IMR-90 (cell line): ENCODE measurements around the gene CATSPER1. TPM values are rescaled to one million over a fixed set of nuclear protein-coding genes. Genes with fewer than 3 reads are reported as not detected.

ENCODE experiments used
- ATAC-seq: fragments of 200-7000 bp; cut with Tn5 transposase; 2 replicates; pipeline ENCODE4 v1.9.1; 2020; ENCODE audit warnings: low read depth, mild to moderate bottlenecking, moderate library complexity
- BruUV-seq: library from RNA; stranded (reverse); fragments of 400-500 nt; replicated peaks from 2 replicates; lab custom pipeline; 2021; lab: Mats Ljungman, UMichigan
- CTCF ChIA-PET: fragments of 300-600 bp; formaldehyde crosslinking; extraction: SDS; loops from one replicate; lab custom pipeline; 2021; ENCODE audit warnings: antibody characterized with exemption; lab: Yijun Ruan, JAX
- POLR2A ChIA-PET: fragments of 300-600 bp; sonication (Branson Sonifier 250); formaldehyde crosslinking; loops from one replicate; lab custom pipeline; 2022; ENCODE audit warnings: antibody characterized with exemption; ENCODE audit not compliant: unreplicated experiment; lab: Charles Lee
- DNase-seq: peaks from one replicate; pipeline ENCODE4 v3.0.0; 2013
- H2AFZ ChIP-seq: replicated peaks from 2 replicates; pipeline ENCODE3; 2013; ENCODE audit warnings: low read length, mild to moderate bottlenecking; ENCODE audit not compliant: poor library complexity
- H2AK5ac ChIP-seq: 2 replicates; pipeline ENCODE4 v1.6.1; 2013; ENCODE audit warnings: low read depth, low read length, inconsistent platforms
- H2AK9ac ChIP-seq: replicated peaks from 2 replicates; pipeline ENCODE3; 2013; ENCODE audit warnings: mild to moderate bottlenecking, low read depth, low read length, moderate library complexity; ENCODE audit not compliant: poor library complexity
- H2BK120ac ChIP-seq: 2 replicates; pipeline ENCODE4 v1.6.1; 2013; ENCODE audit warnings: low read depth, low read length, inconsistent platforms
- H2BK15ac ChIP-seq: 3 replicates; pipeline ENCODE4 v1.6.1; 2013; ENCODE audit warnings: low read depth, low read length, inconsistent platforms
- H2BK20ac ChIP-seq: 2 replicates; pipeline ENCODE4 v1.6.1; 2013; ENCODE audit warnings: low read depth, mild to moderate bottlenecking, inconsistent platforms, low read length, moderate library complexity
- H2BK5ac ChIP-seq: 2 replicates; pipeline ENCODE4 v1.6.1; 2013; ENCODE audit warnings: mild to moderate bottlenecking, low read depth, low read length, inconsistent platforms; ENCODE audit not compliant: poor library complexity, severe bottlenecking
- H3K14ac ChIP-seq: replicated peaks from 2 replicates; pipeline ENCODE4 v1.6.1; 2013; ENCODE audit warnings: low read depth, low read length, inconsistent platforms
- H3K18ac ChIP-seq: 2 replicates; pipeline ENCODE4 v1.6.1; 2013; ENCODE audit warnings: low read depth, low read length, control low read depth
- H3K23ac ChIP-seq: 2 replicates; pipeline ENCODE4 v1.6.1; 2013; ENCODE audit warnings: low read depth, low read length, inconsistent platforms
- H3K27ac ChIP-seq: 2 replicates; pipeline ENCODE4 v1.5.1; 2013; ENCODE audit warnings: mild to moderate bottlenecking, control low read depth, low read length; ENCODE audit not compliant: insufficient read depth
- H3K27me3 ChIP-seq: 2 replicates; pipeline ENCODE4 v1.6.1; 2013; ENCODE audit warnings: low read length; ENCODE audit not compliant: control insufficient read depth, insufficient read depth
- H3K36me3 ChIP-seq: 2 replicates; pipeline ENCODE4 v1.6.1; 2013; ENCODE audit warnings: low read length, mixed read lengths; ENCODE audit not compliant: control insufficient read depth, insufficient read depth
- H3K4ac ChIP-seq: 2 replicates; pipeline ENCODE4 v1.6.1; 2013; ENCODE audit warnings: low read depth, low read length, inconsistent platforms
- H3K4me1 ChIP-seq: 2 replicates; pipeline ENCODE4 v1.6.1; 2013; ENCODE audit warnings: low read length, mixed read lengths; ENCODE audit not compliant: control insufficient read depth, insufficient read depth
- H3K4me2 ChIP-seq: 2 replicates; pipeline ENCODE4 v1.6.1; 2013; ENCODE audit warnings: low read depth, mild to moderate bottlenecking, control low read depth, low read length, moderate library complexity
- H3K4me3 ChIP-seq: 2 replicates; pipeline ENCODE4 v1.5.1; 2013; ENCODE audit warnings: low read depth, mild to moderate bottlenecking, control low read depth, low read length, moderate library complexity; ENCODE audit not compliant: insufficient read depth
- H3K56ac ChIP-seq: 2 replicates; pipeline ENCODE4 v1.6.1; 2013; ENCODE audit warnings: low read length, inconsistent platforms; ENCODE audit not compliant: insufficient read depth; ENCODE audit errors: extremely low read depth
- H3K79me1 ChIP-seq, 2 experiments: 2 replicates each; pipeline ENCODE4 v1.6.1; 2013; ENCODE audit warnings: low read length in 2 of 2, inconsistent platforms in 1 of 2, low read depth in 1 of 2
- H3K9ac ChIP-seq: 2 replicates; pipeline ENCODE4 v1.6.1; 2013; ENCODE audit warnings: low read depth, low read length, control low read depth
- H3K9me1 ChIP-seq: 2 replicates; pipeline ENCODE4 v1.6.1; 2013; ENCODE audit warnings: low read length, inconsistent platforms; ENCODE audit not compliant: insufficient read depth
- H3K9me3 ChIP-seq: 2 replicates; pipeline ENCODE4 v1.6.1; 2013; ENCODE audit warnings: low read length; ENCODE audit not compliant: control insufficient read depth, insufficient read depth
- H4K20me1 ChIP-seq: 2 replicates; pipeline ENCODE4 v1.6.1; 2013; ENCODE audit warnings: low read length, inconsistent platforms; ENCODE audit not compliant: insufficient read depth
- H4K5ac ChIP-seq: 2 replicates; pipeline ENCODE4 v1.6.1; 2013; ENCODE audit warnings: mild to moderate bottlenecking, low read depth, low read length, control low read depth
- H4K8ac ChIP-seq, 2 experiments: 2 replicates each; pipeline ENCODE4 v1.6.1; 2013; ENCODE audit warnings: low read depth in 2 of 2, low read length in 2 of 2, control low read depth in 1 of 2, inconsistent platforms in 1 of 2
- H4K91ac ChIP-seq: 2 replicates; pipeline ENCODE4 v1.6.1; 2013; ENCODE audit warnings: low read depth, low read length, inconsistent platforms; ENCODE audit not compliant: insufficient read depth
- BHLHE40 ChIP-seq: fragments of 150-350 bp; IDR thresholded peaks from 2 replicates; pipeline ENCODE4 v1.6.1; 2016; ENCODE audit warnings: mild to moderate bottlenecking, low read depth, low read length
- CEBPB ChIP-seq: IDR thresholded peaks from 2 replicates; pipeline ENCODE4 v1.6.1; 2012; ENCODE audit warnings: low read depth, low read length, improper control_type of control experiment
- CHD1 ChIP-seq: IDR thresholded peaks from 2 replicates; pipeline ENCODE4 v1.6.1; 2012; ENCODE audit warnings: low read depth, low read length, improper control_type of control experiment
- FOS ChIP-seq: fragments of 150-350 bp; IDR thresholded peaks from 2 replicates; pipeline ENCODE4 v1.6.1; 2016; ENCODE audit warnings: low read depth, low read length
- MAFK ChIP-seq: IDR thresholded peaks from 2 replicates; pipeline ENCODE4 v1.6.1; 2012; ENCODE audit warnings: low read depth, low read length, improper control_type of control experiment
- MAZ ChIP-seq: IDR thresholded peaks from 2 replicates; pipeline ENCODE4 v1.6.1; 2012; ENCODE audit warnings: low read depth, mild to moderate bottlenecking, low read length, improper control_type of control experiment, moderate library complexity, borderline replicate concordance
- MXI1 ChIP-seq: IDR thresholded peaks from 2 replicates; pipeline ENCODE4 v1.6.1; 2012; ENCODE audit warnings: low read depth, mild to moderate bottlenecking, low read length, moderate library complexity, borderline replicate concordance
- NFE2L2 ChIP-seq: fragments of 150-350 bp; IDR thresholded peaks from 2 replicates; pipeline ENCODE4 v1.6.1; 2016; ENCODE audit warnings: low read depth, mild to moderate bottlenecking, low read length
- POLR2A ChIP-seq: IDR thresholded peaks from 2 replicates; pipeline ENCODE4 v1.6.1; 2012; ENCODE audit warnings: mild to moderate bottlenecking, low read depth, low read length
- RAD21 ChIP-seq: IDR thresholded peaks from 2 replicates; pipeline ENCODE4 v1.6.1; 2012; ENCODE audit warnings: low read length, improper control_type of control experiment
- RCOR1 ChIP-seq: IDR thresholded peaks from 2 replicates; pipeline ENCODE4 v1.6.1; 2012; ENCODE audit warnings: mild to moderate bottlenecking, low read length, improper control_type of control experiment; ENCODE audit not compliant: insufficient replicate concordance
- RFX5 ChIP-seq: IDR thresholded peaks from 2 replicates; pipeline ENCODE4 v1.8.0; 2012; ENCODE audit warnings: low read depth, mild to moderate bottlenecking, low read length, moderate library complexity
- SMC3 ChIP-seq: fragments of 150-350 bp; IDR thresholded peaks from 2 replicates; pipeline ENCODE4 v1.6.1; 2016; ENCODE audit warnings: low read depth, mild to moderate bottlenecking, antibody characterized with exemption, low read length, moderate library complexity
- WGBS, 2 experiments: methylation state at CpG; one replicate each; pipeline versions ENCODE4 v1.1.5 to v1.1.7; 2013; ENCODE audit warnings: missing lambda C conversion rate in 2 of 2; ENCODE audit not compliant: insufficient read length in 1 of 2; ENCODE audit errors: extremely low coverage in 2 of 2; 5-methylcytosine and 5-hydroxymethylcytosine counted together
- dilution Hi-C: fragments of 300-500 bp; cut with HindIII; formaldehyde crosslinking; loops from one replicate; pipeline ENCODE4 v1.14.3; 2018; ENCODE audit warnings: low sequenced_read_pairs; ENCODE audit not compliant: unreplicated experiment
- in situ Hi-C: fragments of 300-500 bp; cut with MboI; formaldehyde crosslinking; loops from 3 replicates; pipeline ENCODE4 v1.14.3; 2019; ENCODE audit warnings: low sequenced_read_pairs, inconsistent platforms, mixed read lengths
- intact Hi-C: fragments of 100-400 bp; cut with micrococcal nuclease; formaldehyde crosslinking; loops from 2 replicates; pipeline ENCODE4 v1.10.0; 2022
- polyA plus RNA-seq, 3 experiments: library from polyadenylated mRNA; depleted of rRNA; stranded (reverse); fragments of >200 nt; gene quantifications; 2 replicates each; pipeline ENCODE4 v1.2.3, GENCODE V29; 2012; ENCODE audit warnings: low replicate concordance in 1 of 3
- total RNA-seq: library from RNA; depleted of rRNA; stranded (reverse); fragments of >200 nt; gene quantifications from 2 replicates; pipeline ENCODE4 v1.2.3, GENCODE V29; 2012
- TF ChIP-seq, protein P1 (sequence below): fragments of 150-350 bp; IDR thresholded peaks from 2 replicates; pipeline ENCODE4 v1.6.1; 2016; ENCODE audit warnings: low read depth, mild to moderate bottlenecking, low read length, moderate library complexity, borderline replicate concordance
- TF ChIP-seq, protein P2 (sequence below): fragments of 150-350 bp; IDR thresholded peaks from 2 replicates; pipeline ENCODE4 v1.6.1; 2017; ENCODE audit warnings: mild to moderate bottlenecking, antibody characterized with exemption, low read length, low read depth
- TF ChIP-seq, protein P3 (sequence below): conservative IDR thresholded peaks from 2 replicates; pipeline ENCODE4 v1.5.1; 2012; ENCODE audit warnings: mild to moderate bottlenecking, low read depth, low read length, improper control_type of control experiment

The CATSPER1 gene
- total and polyA plus RNA-seq, 2 of the 4 experiments (the other 2 are of a cell fraction): 0.18 to 0.91 TPM

DNA sequence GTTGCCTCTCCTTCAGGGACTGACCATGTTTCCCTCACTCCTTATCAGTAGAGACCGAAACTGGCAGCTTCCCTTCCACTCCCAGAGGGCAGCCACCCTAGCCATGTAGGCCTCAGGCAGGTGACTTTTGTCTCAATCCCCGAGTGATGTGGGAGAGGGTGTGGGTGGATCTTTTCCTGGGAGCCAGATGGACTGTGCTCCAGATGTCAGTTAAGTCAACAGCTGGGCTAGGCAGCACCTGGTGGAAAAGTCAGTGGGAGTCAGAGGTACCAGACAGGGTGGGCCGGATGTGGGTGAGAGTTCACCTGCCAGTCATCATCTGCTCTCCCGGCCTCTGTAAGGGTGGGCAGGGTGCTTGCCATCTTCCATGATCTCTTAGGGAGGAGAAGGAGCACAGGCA lies 22.1 kb downstream of the CATSPER1 start:
- no peak overlapping the region for H3K4me2 ChIP-seq
- TF ChIP-seq, protein P1, sequence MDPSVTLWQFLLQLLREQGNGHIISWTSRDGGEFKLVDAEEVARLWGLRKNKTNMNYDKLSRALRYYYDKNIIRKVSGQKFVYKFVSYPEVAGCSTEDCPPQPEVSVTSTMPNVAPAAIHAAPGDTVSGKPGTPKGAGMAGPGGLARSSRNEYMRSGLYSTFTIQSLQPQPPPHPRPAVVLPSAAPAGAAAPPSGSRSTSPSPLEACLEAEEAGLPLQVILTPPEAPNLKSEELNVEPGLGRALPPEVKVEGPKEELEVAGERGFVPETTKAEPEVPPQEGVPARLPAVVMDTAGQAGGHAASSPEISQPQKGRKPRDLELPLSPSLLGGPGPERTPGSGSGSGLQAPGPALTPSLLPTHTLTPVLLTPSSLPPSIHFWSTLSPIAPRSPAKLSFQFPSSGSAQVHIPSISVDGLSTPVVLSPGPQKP: no peak
- TF ChIP-seq MXI1 (no peak), CHD1 (no peak), BHLHE40 (no peak), RAD21 (no peak), RCOR1 (no peak), RFX5 (no peak), NFE2L2 (no peak), SMC3 (no peak), CEBPB (no peak), FOS (no peak), MAZ (no peak), MAFK (no peak), POLR2A (no peak)
- TF ChIP-seq, protein P2, sequence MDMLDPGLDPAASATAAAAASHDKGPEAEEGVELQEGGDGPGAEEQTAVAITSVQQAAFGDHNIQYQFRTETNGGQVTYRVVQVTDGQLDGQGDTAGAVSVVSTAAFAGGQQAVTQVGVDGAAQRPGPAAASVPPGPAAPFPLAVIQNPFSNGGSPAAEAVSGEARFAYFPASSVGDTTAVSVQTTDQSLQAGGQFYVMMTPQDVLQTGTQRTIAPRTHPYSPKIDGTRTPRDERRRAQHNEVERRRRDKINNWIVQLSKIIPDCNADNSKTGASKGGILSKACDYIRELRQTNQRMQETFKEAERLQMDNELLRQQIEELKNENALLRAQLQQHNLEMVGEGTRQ: no peak
- TF ChIP-seq, protein P3, sequence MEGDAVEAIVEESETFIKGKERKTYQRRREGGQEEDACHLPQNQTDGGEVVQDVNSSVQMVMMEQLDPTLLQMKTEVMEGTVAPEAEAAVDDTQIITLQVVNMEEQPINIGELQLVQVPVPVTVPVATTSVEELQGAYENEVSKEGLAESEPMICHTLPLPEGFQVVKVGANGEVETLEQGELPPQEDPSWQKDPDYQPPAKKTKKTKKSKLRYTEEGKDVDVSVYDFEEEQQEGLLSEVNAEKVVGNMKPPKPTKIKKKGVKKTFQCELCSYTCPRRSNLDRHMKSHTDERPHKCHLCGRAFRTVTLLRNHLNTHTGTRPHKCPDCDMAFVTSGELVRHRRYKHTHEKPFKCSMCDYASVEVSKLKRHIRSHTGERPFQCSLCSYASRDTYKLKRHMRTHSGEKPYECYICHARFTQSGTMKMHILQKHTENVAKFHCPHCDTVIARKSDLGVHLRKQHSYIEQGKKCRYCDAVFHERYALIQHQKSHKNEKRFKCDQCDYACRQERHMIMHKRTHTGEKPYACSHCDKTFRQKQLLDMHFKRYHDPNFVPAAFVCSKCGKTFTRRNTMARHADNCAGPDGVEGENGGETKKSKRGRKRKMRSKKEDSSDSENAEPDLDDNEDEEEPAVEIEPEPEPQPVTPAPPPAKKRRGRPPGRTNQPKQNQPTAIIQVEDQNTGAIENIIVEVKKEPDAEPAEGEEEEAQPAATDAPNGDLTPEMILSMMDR: no peak
- dilution Hi-C loops: no loop called here
- H3K23ac ChIP-seq: no peak overlapping the region
- H2BK5ac ChIP-seq: no peak overlapping the region
- no peak overlapping the region for H4K8ac ChIP-seq
- no peak for DNase-seq
- H3K79me1 ChIP-seq: peaks cover 27 to 40% of the 10 kb centered on the region in 2 experiments
- no peak overlapping the region for H2AK9ac ChIP-seq
- no peak overlapping the region for H2BK120ac ChIP-seq
- H2BK20ac ChIP-seq: no peak overlapping the region
- H3K27ac ChIP-seq: no peak overlapping the region
- no peak overlapping the region for H4K5ac ChIP-seq
- H3K56ac ChIP-seq: no peak overlapping the region
- H2BK15ac ChIP-seq: no peak overlapping the region
- H3K9me3 ChIP-seq: no peaks in the 10 kb centered on the region
- BruUV-seq: no TSS peak
- H3K36me3 ChIP-seq: peaks cover 19% of the 10 kb centered on the region
- no peak overlapping the region for H3K4me3 ChIP-seq
- POLR2A ChIA-PET: no interaction called here
- no peak overlapping the region for H3K9ac ChIP-seq
- peaks cover 11% of the 10 kb centered on the region for H4K20me1 ChIP-seq
- H3K14ac ChIP-seq: no peak overlapping the region
- H3K9me1 ChIP-seq: 0 out of 2 replicates have a peak, but pooled peaks cover 3% of the 10 kb centered on the region
- no peak overlapping the region for H4K91ac ChIP-seq
- H3K27me3 ChIP-seq: no peaks in the 10 kb centered on the region
- H2AK5ac ChIP-seq: no peak overlapping the region
- CTCF ChIA-PET: no interaction called here
- WGBS, 2 experiments: no CpG with 5 or more reads among the region's 4 CpGs
- H3K4me1 ChIP-seq: no peaks in the 10 kb centered on the region; the same call in 1 of the 2 replicates
- H3K18ac ChIP-seq: no peak overlapping the region
- intact Hi-C loops: no loop called here
- no peak overlapping the region for H2AFZ ChIP-seq
- in situ Hi-C loops: no loop called here
- no peak overlapping the region for H3K4ac ChIP-seq
- ATAC-seq: no peak
